H9 (cell line): Measurements from ENCODE around the gene XPO1. TPM values are rescaled to one million over a fixed set of nuclear protein-coding genes. Genes with fewer than 3 reads are reported as not detected.

Experiments
- DNase-seq: peaks from one replicate; pipeline ENCODE4 v3.0.0-alpha.2; 2017
- H2AFZ ChIP-seq: one replicate; pipeline ENCODE4 v1.6.1; 2013; ENCODE audit warnings: mild to moderate bottlenecking, low read length, control low read depth, moderate library complexity
- H2AK5ac ChIP-seq: 2 replicates; pipeline ENCODE4 v1.6.1; 2013; ENCODE audit warnings: low read length, control low read depth, mixed read lengths; ENCODE audit not compliant: insufficient read length
- H2BK120ac ChIP-seq: one replicate; pipeline ENCODE4 v1.6.1; 2013; ENCODE audit warnings: low read depth, mild to moderate bottlenecking, low read length, control low read depth, inconsistent platforms; ENCODE audit not compliant: poor library complexity, severe bottlenecking
- H2BK12ac ChIP-seq: 2 replicates; pipeline ENCODE4 v1.6.1; 2013; ENCODE audit warnings: low read length, control low read depth, mixed read lengths, low read depth; ENCODE audit not compliant: insufficient read length
- H2BK15ac ChIP-seq: 2 replicates; pipeline ENCODE4 v1.6.1; 2013; ENCODE audit warnings: low read depth, low read length, control low read depth
- H2BK20ac ChIP-seq: one replicate; pipeline ENCODE4 v1.6.1; 2013; ENCODE audit warnings: low read depth, mild to moderate bottlenecking, low read length, control low read depth, inconsistent platforms; ENCODE audit not compliant: poor library complexity, severe bottlenecking
- H2BK5ac ChIP-seq: 2 replicates; pipeline ENCODE4 v1.6.1; 2013; ENCODE audit warnings: low read length, control low read depth, mixed read lengths; ENCODE audit not compliant: insufficient read length
- H3K14ac ChIP-seq: 2 replicates; pipeline ENCODE4 v1.6.1; 2013; ENCODE audit warnings: low read length, control low read depth; ENCODE audit not compliant: insufficient read depth
- H3K18ac ChIP-seq: 2 replicates; pipeline ENCODE4 v1.6.1; 2013; ENCODE audit warnings: low read depth, mild to moderate bottlenecking, mixed read lengths, low read length, control low read depth; ENCODE audit not compliant: insufficient read length
- H3K23ac ChIP-seq: 2 replicates; pipeline ENCODE4 v1.6.1; 2013; ENCODE audit warnings: low read length, control low read depth, mixed read lengths, low read depth; ENCODE audit not compliant: insufficient read length
- H3K23me2 ChIP-seq: 2 replicates; pipeline ENCODE4 v1.6.1; 2013; ENCODE audit warnings: low read depth, mild to moderate bottlenecking, mixed read lengths, low read length, control low read depth; ENCODE audit not compliant: insufficient read length, poor library complexity, severe bottlenecking
- H3K27ac ChIP-seq: 2 replicates; pipeline ENCODE4 v1.5.1; 2013; ENCODE audit warnings: low read length, control low read depth, mixed read lengths, low read depth; ENCODE audit not compliant: insufficient read length
- H3K27me3 ChIP-seq: 2 replicates; pipeline ENCODE4 v1.6.1; 2013; ENCODE audit warnings: low read length, control low read depth, inconsistent platforms; ENCODE audit not compliant: insufficient read depth
- H3K4ac ChIP-seq: 2 replicates; pipeline ENCODE4 v1.6.1; 2013; ENCODE audit warnings: low read depth, mild to moderate bottlenecking, control low read depth, inconsistent platforms, low read length, moderate library complexity
- H3K4me1 ChIP-seq: 2 replicates; pipeline ENCODE4 v1.6.1; 2013; ENCODE audit warnings: low read length, control low read depth, inconsistent platforms; ENCODE audit not compliant: insufficient read depth
- H3K4me2 ChIP-seq: 2 replicates; pipeline ENCODE4 v1.6.1; 2013; ENCODE audit warnings: low read length, control low read depth, mixed read lengths; ENCODE audit not compliant: insufficient read length, insufficient read depth
- H3K56ac ChIP-seq: 2 replicates; pipeline ENCODE4 v1.6.1; 2013; ENCODE audit warnings: low read depth, mild to moderate bottlenecking, mixed read lengths, low read length, control low read depth; ENCODE audit not compliant: insufficient read length
- H3K79me1 ChIP-seq: 2 replicates; pipeline ENCODE4 v1.6.1; 2013; ENCODE audit warnings: low read depth, mild to moderate bottlenecking, moderate library complexity, low read length, control low read depth, inconsistent platforms; ENCODE audit not compliant: insufficient read depth, poor library complexity, severe bottlenecking
- H3K79me2 ChIP-seq: 2 replicates; pipeline ENCODE4 v1.6.1; 2013; ENCODE audit warnings: low read length, control low read depth, inconsistent platforms; ENCODE audit not compliant: insufficient read depth
- H3K9ac ChIP-seq: 2 replicates; pipeline ENCODE4 v1.6.1; 2013; ENCODE audit warnings: low read length, control low read depth, mixed read lengths; ENCODE audit not compliant: insufficient read length; ENCODE audit errors: extremely low read depth
- H3K9me3 ChIP-seq: one replicate; pipeline ENCODE4 v1.6.1; 2013; ENCODE audit warnings: low read depth, low read length, inconsistent platforms; ENCODE audit not compliant: control insufficient read depth
- H3T11ph ChIP-seq: one replicate; pipeline ENCODE4 v1.6.1; 2013; ENCODE audit warnings: mild to moderate bottlenecking, low read length, control low read depth, inconsistent platforms
- H4K20me1 ChIP-seq: one replicate; pipeline ENCODE4 v1.6.1; 2013; ENCODE audit not compliant: control insufficient read depth, insufficient read length, insufficient read depth
- H4K5ac ChIP-seq: 2 replicates; pipeline ENCODE4 v1.6.1; 2013; ENCODE audit warnings: low read depth, mild to moderate bottlenecking, mixed read lengths, low read length, control low read depth; ENCODE audit not compliant: insufficient read length
- H4K8ac ChIP-seq: replicated peaks from 2 replicates; pipeline ENCODE4 v1.6.1; 2013; ENCODE audit warnings: low read length, control low read depth, mixed read lengths, low read depth; ENCODE audit not compliant: insufficient read length
- H4K91ac ChIP-seq: 2 replicates; pipeline ENCODE4 v1.6.1; 2013; ENCODE audit warnings: low read depth, mild to moderate bottlenecking, moderate library complexity, mixed read lengths, low read length, control low read depth; ENCODE audit not compliant: insufficient read length
- H3K27ac Mint-ChIP-seq, 3 experiments: 2 replicates in 2 of 3; 3 replicates in 1 of 3; pipeline ENCODE4 v1.8.0; 2020 to 2021; ENCODE audit warnings: mixed read lengths in 3 of 3, mild to moderate bottlenecking in 1 of 3, moderate library complexity in 1 of 3
- H3K27me3 Mint-ChIP-seq: 2 replicates; pipeline ENCODE4 v1.8.0; 2021; ENCODE audit warnings: low read depth, mild to moderate bottlenecking, moderate library complexity, mixed read lengths
- H3K36me3 Mint-ChIP-seq, 3 experiments: 2 replicates in 2 of 3; 3 replicates in 1 of 3; pipeline ENCODE4 v1.8.0; 2020 to 2021; ENCODE audit warnings: low read depth in 3 of 3, mixed read lengths in 3 of 3; ENCODE audit not compliant: insufficient read depth in 1 of 3
- H3K4me1 Mint-ChIP-seq, 2 experiments: 2 replicates each; pipeline ENCODE4 v1.8.0; 2020; ENCODE audit warnings: mixed read lengths in 2 of 2
- H3K4me3 Mint-ChIP-seq, 2 experiments: 2 replicates in 1 of 2; 3 replicates in 1 of 2; pipeline ENCODE4 v1.8.0; 2020 to 2021; ENCODE audit warnings: mild to moderate bottlenecking in 2 of 2, mixed read lengths in 2 of 2, moderate library complexity in 1 of 2
- H3K9me3 Mint-ChIP-seq, 2 experiments: 2 replicates in 1 of 2; 3 replicates in 1 of 2; pipeline ENCODE4 v1.8.0; 2020; ENCODE audit warnings: mild to moderate bottlenecking in 2 of 2, mixed read lengths in 2 of 2, moderate library complexity in 1 of 2
- WGBS: extraction: QIAGEN DNeasy Blood & Tissue Kit; methylation state at CpG from one replicate; pipeline ENCODE4 v1.1.7; 2013; ENCODE audit warnings: missing lambda C conversion rate, low lambda C conversion rate, mixed read lengths; ENCODE audit not compliant: insufficient read length; ENCODE audit errors: extremely low coverage; 5-methylcytosine and 5-hydroxymethylcytosine counted together
- total RNA-seq: library from RNA; stranded (reverse); gene quantifications from 2 replicates; pipeline ENCODE4 v1.2.1, GENCODE V29; 2021
- TF ChIP-seq, protein P1 (sequence below): fragments of 200-600 bp; sonication (generic); conservative IDR thresholded peaks from 3 replicates; pipeline ENCODE4 v1.8.0; 2021; ENCODE audit warnings: antibody characterized with exemption, mild to moderate bottlenecking

Gene XPO1
- total RNA-seq, 1 experiment from 2014 or later: 320 TPM

DNA sequence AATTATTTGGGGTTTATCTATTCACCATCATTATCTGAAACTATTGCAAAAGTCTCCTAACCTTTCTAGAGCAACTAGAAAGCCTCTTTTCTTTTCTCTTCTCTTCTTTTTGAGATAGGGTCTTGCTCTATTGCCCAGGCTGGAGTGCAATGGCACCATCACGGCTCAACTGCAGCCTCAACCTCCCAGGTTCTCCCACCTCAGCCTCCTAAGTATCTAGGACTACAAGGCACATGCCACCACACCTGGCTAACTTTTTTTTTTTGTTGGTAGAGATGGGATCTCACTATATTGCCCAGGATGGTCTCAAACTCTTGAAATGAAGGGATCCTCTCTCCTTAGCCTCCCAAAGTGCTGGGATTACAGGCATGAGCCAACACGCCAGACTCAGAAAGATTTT is 24.5 kb upstream of the XPO1 start:
- no peak overlapping the region for H2BK12ac ChIP-seq
- H3K27ac ChIP-seq: no peak overlapping the region
- no peak overlapping the region for H2AFZ ChIP-seq
- H3K4me2 ChIP-seq: no peak overlapping the region
- no peak overlapping the region for H3K9ac ChIP-seq
- no peak overlapping the region for H4K8ac ChIP-seq
- no peak for DNase-seq
- H3K4ac ChIP-seq: no peak overlapping the region
- H3T11ph ChIP-seq: no peak overlapping the region
- Mint-ChIP-seq H3K27ac (no peak overlapping the region; a peak in 1 of 7 replicates), H3K4me1 (no peaks in the 10 kb centered on the region), H3K9me3 (no peaks in the 10 kb centered on the region; a peak in 1 of 5 replicates), H3K36me3 (no peaks in the 10 kb centered on the region), H3K27me3 (no peaks in the 10 kb centered on the region), H3K4me3 (no peak overlapping the region)
- no peak overlapping the region for H4K5ac ChIP-seq
- no peaks in the 10 kb centered on the region for H4K20me1 ChIP-seq
- H3K56ac ChIP-seq: no peak overlapping the region
- H2AK5ac ChIP-seq: no peak overlapping the region
- TF ChIP-seq, protein P1, sequence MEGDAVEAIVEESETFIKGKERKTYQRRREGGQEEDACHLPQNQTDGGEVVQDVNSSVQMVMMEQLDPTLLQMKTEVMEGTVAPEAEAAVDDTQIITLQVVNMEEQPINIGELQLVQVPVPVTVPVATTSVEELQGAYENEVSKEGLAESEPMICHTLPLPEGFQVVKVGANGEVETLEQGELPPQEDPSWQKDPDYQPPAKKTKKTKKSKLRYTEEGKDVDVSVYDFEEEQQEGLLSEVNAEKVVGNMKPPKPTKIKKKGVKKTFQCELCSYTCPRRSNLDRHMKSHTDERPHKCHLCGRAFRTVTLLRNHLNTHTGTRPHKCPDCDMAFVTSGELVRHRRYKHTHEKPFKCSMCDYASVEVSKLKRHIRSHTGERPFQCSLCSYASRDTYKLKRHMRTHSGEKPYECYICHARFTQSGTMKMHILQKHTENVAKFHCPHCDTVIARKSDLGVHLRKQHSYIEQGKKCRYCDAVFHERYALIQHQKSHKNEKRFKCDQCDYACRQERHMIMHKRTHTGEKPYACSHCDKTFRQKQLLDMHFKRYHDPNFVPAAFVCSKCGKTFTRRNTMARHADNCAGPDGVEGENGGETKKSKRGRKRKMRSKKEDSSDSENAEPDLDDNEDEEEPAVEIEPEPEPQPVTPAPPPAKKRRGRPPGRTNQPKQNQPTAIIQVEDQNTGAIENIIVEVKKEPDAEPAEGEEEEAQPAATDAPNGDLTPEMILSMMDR: no peak
- H3K79me1 ChIP-seq: no peaks in the 10 kb centered on the region
- H2BK20ac ChIP-seq: no peak overlapping the region
- H3K23me2 ChIP-seq: no peaks in the 10 kb centered on the region
- H2BK120ac ChIP-seq: no peak overlapping the region
- no peaks in the 10 kb centered on the region for H3K9me3 ChIP-seq
- H2BK5ac ChIP-seq: no peak overlapping the region
- WGBS: no CpG with 5 or more reads among the region's 2 CpGs
- no peak overlapping the region for H2BK15ac ChIP-seq
- no peaks in the 10 kb centered on the region for H3K4me1 ChIP-seq
- no peak overlapping the region for H4K91ac ChIP-seq
- H3K18ac ChIP-seq: no peak overlapping the region
- no peak overlapping the region for H3K14ac ChIP-seq
- no peak overlapping the region for H3K23ac ChIP-seq
- no peaks in the 10 kb centered on the region for H3K79me2 ChIP-seq
- no peaks in the 10 kb centered on the region for H3K27me3 ChIP-seq
